ENCODE measurements around the gene CACNA1C. TPM values are rescaled to one million over a fixed set of nuclear protein-coding genes. Genes with fewer than 3 reads are reported as not detected.
A peak's percentile ranks its signal among the peaks of the same experiment; 100 is the strongest.
"Not testable (repeated sequence)": the region's sequence is repeated elsewhere in the genome, so short reads cannot be mapped to it uniquely, and the experiment has no call there.

CACNA1C gene
- polyA plus RNA-seq, 4 donors = 6.8 to 17.5 (median 9.5) TPM

DNA sequence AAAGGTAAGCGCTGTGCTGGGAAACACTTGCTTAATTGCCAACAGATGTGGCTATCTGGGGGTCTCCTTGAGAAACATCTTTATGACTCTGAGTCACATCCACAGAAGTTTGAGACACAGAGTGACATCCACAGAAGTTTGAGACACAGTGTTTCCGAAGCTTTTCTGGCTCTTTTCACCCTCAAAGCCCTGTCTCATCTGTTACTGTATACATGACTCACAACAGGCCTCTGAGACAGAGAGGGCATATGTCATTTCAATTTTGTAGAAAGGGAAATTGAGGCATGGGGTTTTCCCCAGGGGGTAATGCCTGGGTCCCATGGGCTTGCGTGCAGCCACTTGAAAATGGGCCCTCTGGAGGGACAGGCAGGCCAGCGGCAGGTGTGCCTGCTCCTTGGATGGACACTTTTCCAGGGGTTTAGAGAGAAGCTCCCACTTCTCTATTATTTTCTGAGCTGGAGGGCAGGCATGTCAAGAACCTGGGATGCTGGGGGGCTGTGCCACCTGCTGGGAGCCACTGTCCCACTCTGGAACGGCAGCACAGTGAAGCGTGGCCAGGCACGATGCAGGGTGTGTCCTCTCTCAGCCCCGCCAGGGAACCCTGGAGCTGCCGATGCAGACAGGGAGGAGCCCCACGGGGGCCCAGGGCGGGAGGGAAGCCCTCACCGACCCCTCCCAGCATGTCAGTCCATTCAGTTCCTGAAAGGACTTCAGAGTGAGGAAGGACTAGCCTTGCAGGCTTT lies 630.7 kb downstream of the CACNA1C start:
- no peak for DNase-seq (ENCODE audit: low read depth in 4 of 4, low spot score in 3 of 4)

DNA sequence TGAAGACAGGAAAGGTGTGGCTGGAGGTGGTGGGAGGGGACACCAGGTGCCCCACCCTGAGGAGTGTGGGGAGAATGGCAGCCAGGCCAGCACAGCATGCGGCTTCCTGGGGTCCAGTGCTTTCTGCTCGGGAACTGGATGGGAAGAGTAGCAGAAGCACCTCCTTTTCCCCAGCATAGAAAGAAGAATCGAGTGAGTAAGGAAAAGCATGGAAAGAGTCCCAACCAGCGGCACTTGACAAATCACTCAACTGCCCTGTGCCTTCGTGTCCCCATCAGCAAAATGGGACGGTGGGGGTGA lies 631.2 kb downstream of the CACNA1C start:
- not testable (repeated sequence) for DNase-seq (ENCODE audit: low read depth in 4 of 4, low spot score in 3 of 4)

DNA sequence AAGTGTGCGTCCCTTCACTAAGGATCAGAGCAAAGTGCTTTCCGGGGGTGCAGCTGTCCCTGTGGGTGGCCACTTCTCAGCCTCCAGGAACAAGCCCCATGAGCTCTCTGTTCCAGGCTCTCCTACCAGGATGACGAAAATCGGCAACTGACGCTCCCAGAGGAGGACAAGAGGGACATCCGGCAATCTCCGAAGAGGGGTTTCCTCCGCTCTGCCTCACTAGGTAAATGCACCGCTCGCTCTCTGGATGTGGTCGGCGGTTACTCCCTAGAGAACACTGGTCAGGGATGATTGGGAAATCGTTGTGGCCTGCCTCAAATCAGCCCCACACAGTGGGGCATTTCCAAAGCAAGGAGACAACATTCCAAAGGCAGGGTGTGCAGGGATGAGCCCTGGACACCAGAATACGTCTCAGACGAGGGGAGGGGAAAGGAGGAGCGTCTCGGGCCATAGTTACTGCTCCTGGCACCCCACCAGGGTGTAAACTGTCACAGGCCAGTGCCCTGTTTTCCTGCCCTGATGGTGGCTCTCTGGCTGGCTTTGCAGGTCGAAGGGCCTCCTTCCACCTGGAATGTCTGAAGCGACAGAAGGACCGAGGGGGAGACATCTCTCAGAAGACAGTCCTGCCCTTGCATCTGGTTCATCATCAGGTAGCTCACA lies 633.0 kb downstream of the CACNA1C start:
- not testable (repeated sequence) for DNase-seq (ENCODE audit: low read depth in 4 of 4, low spot score in 3 of 4)

DNA sequence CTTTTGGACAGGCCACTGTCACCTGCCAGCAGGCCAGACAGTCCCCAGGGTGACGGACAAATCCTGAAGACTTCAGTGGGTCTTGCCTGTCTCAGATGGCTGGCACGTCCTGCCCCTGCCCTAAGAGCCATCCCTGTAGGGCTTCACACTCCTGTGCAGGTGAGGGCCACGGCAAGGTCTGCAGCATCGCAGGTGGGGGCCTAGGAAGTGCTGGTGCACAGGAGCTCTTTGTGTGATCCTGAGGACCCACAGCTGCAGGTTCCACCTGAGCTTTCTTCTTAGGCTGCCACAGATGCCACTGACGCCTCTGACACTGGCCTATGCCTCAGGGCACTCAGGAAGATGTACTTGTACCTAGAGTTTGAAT lies 633.5 kb downstream of the CACNA1C start:
- no peak for DNase-seq (ENCODE audit: low read depth in 4 of 4, low spot score in 3 of 4)

DNA sequence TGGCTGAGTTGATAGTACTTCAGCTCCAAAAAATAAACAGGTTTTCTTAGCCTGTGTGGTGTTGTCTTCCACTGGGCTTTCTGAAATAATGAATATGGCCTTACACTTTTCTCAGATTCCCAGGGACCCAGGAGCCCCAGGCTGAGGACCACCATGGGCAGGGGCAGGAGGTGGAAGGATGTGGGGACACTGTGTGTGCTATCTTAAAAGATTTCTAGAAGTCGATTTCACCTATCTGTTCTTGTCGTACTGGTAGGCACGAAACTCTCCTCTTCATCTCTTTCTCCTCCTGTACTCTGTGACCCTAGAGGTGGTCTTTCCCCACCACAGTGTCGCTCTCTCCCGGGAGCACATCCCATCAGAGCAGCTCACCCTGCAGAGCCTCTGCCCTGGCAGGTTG lies 634.3 kb downstream of the CACNA1C start:
- no peak for DNase-seq (ENCODE audit: low read depth in 4 of 4, low spot score in 3 of 4)

DNA sequence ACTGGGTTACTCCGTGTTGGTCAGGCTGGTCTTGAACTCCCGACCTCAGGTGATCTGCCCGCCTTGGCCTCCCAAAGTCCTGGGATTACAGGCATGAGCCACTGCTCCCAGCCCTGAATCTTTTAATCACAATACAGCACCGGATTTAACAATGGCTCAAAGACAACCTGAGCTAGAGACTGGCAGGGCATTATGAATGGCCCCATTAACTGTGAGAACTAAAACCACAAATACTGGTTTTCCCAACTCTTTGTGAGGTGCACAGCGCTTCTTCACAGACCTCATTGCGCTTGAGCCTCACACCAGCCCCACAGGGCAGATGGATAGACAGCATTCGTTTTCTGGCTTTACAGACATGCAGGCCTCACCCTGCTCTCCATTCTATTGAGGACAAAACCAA lies 634.9 kb downstream of the CACNA1C start:
- DNase-seq (ENCODE audit: low read depth in 4 of 4, low spot score in 3 of 4) = no peak

DNA sequence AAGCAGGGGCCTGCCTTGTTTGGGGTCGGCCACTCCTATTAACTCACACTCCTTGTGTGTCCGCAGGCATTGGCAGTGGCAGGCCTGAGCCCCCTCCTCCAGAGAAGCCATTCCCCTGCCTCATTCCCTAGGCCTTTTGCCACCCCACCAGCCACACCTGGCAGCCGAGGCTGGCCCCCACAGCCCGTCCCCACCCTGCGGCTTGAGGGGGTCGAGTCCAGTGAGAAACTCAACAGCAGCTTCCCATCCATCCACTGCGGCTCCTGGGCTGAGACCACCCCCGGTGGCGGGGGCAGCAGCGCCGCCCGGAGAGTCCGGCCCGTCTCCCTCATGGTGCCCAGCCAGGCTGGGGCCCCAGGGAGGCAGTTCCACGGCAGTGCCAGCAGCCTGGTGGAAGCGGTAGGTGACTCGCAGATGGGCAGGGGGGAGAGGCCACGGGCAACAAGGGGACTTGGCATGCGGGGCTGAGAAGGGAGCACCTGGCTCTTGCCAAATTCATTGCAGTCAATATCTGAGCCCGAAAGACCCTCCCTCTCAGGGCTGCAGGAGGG lies 635.7 kb downstream of the CACNA1C start:
- DNase-seq (ENCODE audit: low read depth in 4 of 4, low spot score in 3 of 4) = no peak

DNA sequence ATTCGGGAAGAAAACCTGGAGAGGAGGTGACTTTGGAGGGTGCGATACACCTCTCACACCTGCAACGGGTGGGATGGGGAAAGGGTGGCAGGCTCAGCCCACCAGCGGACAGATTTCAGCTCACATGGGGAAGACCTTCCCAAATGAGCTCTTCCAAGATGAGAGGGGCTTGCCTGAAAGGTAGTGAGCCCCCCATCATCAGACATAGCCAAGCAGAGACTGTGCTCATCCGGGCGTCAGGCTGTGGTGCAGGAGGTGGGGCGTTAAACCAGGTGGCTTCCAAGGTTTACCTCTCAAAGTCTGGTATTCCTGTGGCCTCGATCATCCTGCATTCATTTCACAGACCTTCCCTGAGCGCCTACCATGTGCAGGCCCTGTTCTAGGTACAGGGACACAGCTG lies 636.6 kb downstream of the CACNA1C start:
- DNase-seq (ENCODE audit: low read depth in 4 of 4, low spot score in 3 of 4) = no peak

DNA sequence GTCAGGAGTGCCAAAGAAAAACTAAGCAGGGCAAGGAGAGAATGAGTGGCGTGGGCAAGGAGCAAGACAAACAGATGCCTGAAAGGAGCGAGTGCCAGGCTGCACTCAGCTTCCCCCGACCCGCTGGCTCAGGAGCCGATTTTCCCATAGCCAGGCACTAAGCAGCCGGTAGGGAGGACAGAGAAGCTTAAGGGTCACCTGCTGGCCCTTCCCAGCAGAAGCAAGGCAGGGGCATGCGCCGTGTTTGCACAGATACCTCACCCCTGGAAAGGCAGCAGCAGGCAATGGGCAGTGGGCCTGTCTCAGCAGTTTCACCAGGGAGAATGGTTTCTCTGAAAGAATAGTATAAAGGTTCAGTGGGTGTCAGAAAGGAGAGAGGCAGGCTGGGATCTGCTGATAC lies 637.1 kb downstream of the CACNA1C start:
- no peak for DNase-seq (ENCODE audit: low read depth in 4 of 4, low spot score in 3 of 4)

DNA sequence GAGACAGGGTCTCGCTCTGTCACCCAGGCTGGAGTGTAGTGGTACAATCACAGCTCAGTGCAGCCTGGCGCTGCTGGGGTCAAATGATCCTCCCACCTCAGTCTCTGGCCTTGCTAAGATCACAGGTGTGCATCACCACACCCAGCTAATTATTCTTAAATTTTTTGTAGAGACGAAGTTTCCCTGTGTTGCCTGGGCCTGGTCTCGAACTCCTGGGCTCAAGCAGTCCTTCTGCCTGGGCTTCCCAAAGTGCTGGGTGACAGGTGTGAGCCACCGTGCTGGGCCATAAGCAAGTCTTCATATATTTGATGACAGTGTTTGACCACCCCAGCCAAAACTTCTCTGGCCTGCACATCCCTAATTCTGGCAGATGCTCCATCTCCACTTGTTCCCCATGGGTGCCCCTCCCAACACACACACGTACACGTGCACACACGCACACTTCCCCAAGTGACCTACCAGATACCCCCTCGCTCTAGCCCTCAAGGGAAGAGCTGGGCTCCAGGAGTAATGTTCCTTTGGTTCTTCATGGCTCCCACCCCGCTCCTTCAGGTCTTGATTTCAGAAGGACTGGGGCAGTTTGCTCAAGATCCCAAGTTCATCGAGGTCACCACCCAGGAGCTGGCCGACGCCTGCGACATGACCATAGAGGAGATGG lies 637.7 kb downstream of the CACNA1C start:
- DNase-seq (ENCODE audit: low read depth in 4 of 4, low spot score in 3 of 4) = no peak

DNA sequence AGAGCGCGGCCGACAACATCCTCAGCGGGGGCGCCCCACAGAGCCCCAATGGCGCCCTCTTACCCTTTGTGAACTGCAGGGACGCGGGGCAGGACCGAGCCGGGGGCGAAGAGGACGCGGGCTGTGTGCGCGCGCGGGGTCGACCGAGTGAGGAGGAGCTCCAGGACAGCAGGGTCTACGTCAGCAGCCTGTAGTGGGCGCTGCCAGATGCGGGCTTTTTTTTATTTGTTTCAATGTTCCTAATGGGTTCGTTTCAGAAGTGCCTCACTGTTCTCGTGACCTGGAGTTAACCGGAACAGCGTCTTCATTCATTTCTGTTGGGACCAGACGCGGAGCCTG lies 638.2 kb downstream of the CACNA1C start:
- peak in 1 of 4 donors; percentile 30 for DNase-seq (ENCODE audit: low read depth in 4 of 4, low spot score in 3 of 4)

DNA sequence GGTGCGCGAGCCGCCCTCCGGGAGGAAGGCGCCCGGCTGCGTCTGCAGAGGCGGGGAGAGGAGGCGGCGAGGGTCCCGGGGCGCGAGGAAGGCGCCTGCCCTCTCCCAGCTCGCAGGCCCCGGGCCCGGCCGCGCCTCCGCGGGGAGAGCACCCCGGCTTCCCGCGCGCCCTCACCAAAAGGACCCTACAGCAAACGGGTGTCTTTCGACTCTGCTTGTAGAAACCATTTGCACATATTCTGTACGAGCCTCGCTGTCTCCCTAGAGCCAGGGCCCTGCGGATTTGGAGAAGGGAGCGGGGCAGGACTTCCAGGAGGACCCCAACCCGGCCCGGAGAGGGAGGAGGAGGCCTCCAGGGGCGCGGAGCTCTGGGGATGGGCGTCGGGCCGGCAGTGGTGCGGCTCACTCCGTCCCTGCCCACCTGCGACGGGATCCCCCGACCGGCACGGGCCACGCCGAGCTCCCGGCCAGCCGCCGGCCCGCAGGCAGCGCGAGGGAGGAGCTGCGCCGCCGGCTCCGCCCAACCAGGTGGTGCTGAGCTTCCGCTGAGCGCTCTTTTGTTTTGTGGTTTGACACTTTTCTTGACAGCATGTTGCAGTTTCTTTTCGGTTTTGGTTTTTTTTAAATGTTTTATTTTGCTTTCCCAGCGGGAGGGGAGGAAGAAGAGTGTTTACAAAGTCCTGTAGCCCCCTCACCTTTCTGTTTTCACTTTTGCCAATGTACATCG lies 638.7 kb downstream of the CACNA1C start:
- no peak for DNase-seq (ENCODE audit: low read depth in 4 of 4, low spot score in 3 of 4)

DNA sequence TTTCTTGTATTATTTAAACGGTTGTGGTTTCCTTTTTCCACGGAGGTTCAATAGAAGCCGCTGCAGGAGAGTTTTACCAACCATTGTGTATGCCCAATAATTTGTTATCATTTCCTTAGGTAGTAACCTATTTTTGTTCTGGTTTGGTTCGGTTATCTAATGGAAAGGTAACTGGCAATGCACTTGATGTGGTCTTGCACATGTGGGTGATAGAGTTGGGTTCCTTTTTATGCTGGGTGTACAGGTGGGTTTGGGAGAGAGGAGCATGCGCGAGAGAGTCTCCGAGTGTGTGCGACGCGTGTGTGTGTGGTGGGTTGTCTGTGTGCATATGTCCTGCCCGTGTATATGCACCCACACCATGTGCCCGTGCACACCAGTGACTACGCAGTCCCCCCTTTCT lies 639.3 kb downstream of the CACNA1C start:
- no peak for DNase-seq (ENCODE audit: low read depth in 4 of 4, low spot score in 3 of 4)

DNA sequence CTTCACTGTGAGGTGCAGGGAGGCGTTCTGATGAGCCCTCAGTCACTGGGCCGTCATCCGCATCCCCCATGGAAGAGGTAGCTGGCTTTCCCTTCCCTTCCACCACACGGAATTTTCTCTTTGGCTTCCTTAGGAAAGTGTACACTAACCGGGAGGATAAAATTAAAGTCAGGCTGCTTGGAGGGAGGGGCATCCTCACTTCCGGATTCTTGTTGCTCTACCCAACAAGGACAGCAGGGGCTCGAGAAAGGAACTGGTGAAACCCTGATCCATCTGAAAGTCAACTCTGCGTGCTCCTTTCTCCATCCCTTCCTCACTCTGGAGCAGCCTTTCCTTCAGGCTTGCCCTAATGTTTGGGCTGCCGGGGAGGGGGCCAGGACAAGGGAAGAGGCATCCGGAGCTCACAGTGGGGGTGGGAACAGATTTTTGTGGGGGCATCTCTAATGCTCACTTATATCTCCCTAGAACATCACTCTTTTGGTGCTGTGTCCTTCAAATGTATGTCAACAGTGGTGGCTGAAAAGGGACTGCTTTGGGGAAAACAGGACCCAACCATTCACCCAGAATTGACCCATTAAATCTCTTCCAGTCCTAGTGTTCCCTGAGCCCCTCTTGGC lies 640.6 kb downstream of the CACNA1C start:
- DNase-seq (ENCODE audit: low read depth in 4 of 4, low spot score in 3 of 4) = no peak

DNA sequence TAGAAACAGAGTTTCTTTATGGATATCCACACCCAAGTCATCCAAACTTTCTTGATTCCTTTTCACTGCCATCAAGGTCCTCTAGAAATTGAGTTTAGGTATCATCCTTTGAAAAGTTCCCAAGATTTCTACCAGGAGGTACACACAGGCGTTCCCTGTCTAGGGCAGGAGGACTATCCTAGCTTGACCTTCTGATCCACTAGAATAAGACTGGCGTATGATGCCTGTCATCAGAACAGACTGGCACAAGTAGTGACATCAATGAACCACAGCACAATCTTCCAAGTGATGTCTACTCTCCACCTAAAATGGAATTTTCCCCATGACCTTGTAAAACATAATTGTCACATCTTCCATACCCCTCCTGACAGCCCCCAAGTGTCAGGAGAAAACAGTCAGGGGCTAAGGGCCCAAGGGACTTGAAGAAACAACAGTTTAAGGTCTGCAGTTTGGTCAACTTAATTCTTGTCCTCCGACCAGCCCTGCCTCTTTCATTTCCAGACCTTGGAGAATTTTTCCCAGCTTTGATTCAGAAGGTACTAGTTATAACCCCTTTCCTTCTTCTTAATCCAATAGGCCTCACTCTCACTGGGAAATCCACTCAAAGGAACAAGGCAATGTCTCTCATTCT lies 641.3 kb downstream of the CACNA1C start:
- no peak for DNase-seq (ENCODE audit: low read depth in 4 of 4, low spot score in 3 of 4)

DNA sequence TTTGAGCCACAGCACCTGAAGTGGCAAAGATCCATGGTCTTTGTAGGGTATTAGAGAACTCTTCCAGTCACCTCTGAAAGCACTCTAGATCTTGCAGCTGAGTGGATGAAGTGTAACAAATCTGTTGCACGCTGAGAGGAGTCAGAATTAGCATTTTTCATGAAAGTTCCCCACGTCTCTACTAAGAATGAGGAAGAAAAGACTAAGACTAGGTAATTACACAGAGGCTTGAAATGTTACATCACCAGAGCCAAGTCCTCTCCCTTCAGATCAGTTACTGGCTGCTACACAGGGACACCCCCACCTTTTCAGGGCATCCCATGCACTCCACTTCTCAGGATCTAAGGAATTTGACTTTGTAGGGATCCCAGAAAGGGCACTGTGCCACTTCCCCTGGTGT lies 643.3 kb downstream of the CACNA1C start:
- no peak for DNase-seq (ENCODE audit: low read depth in 4 of 4, low spot score in 3 of 4)

DNA sequence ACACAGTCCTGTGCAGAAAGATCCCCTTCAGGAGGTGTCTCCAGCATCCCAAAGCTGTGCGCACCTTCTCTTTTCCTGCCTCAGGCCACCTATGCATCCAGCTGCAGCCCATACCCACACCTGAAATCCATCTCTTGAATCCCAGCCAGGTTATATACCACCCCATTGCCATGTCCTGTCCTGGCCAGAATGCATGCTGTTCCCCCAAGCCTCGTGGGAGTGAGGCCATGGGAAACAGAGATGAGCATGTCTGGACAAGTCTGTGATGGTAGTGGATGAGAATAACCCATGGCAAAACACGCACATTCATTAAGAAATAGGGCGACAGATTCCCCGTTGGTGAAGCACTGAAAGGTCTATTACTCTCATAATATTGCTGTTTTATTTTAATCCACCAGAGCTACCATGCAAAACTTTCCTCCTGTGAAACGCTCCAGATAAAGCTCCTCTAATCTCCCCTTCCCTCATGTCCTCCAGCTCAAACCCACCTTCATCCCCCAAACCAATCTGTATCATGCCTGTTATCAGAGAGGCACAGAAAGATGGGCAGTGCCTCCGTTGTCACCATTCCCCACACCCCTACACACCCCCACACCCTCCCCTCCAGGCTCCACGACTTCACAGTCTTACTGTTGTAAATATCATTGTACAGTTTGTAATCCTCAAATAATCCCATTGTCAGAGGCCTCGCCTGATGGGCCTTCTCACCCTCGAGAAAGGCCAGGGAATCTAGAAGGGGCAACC lies 644.4 kb downstream of the CACNA1C start:
- DNase-seq (ENCODE audit: low read depth in 4 of 4, low spot score in 3 of 4) = no peak

DNA sequence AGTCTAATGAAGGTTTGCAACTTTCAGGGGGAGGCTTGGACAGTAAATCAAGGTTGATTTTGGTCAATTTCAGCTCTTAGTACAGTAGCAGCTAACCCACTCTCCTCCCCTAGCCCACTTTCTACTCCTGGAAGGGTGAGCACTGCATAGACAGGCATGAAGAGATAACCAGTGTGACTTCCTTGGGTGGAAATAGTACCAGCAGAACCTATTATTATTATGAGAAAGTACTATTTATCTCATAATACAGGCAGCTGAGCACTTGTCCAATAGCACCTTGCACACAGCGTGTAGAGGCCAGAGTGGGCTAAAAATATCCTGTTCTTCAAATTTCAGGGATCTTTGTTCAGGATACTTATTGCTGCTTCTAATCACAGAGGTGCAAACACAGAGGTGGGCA lies 645.8 kb downstream of the CACNA1C start:
- no peak for DNase-seq (ENCODE audit: low read depth in 4 of 4, low spot score in 3 of 4)

DNA sequence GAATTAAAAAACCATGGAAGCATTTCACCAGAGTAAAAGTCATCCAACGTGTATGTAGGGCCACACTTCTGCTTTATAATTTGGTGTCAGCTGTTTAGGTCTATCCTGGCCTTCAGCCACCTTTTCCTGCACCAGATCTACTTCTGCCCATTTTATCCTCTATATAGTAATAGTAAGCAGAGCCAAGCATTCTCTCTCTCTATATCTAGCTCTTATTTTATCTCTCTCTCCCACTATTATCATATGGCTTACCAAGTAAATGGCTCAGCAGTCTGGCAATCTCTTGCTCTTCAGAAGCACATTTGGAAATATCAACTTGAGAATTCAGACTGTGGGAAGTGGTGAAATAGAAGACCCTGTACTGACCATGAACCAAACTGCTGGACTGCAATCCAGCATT lies 657.9 kb downstream of the CACNA1C start:
- no peak for DNase-seq (ENCODE audit: low read depth in 4 of 4, low spot score in 3 of 4)

DNA sequence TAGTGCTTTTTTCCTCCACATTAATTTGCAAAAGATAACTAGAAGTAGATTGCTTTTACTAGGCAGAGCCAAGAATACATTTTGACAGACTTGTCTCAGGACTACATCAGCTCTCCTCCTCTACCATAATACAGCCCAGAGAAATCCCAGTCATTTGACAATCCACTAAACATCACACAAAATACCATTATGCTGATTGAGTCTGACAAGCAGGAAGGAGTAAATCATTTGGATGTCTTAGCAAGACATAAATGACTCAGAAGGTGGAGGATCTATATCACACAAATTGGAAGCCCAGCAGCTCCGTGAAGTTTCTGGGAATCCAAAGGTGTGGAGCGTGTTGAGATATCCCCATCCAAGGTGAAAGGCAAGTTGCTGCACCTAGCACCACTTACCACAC lies 666.6 kb downstream of the CACNA1C start:
- DNase-seq (ENCODE audit: low read depth in 4 of 4, low spot score in 3 of 4) = no peak
